ENCODE results near the gene CASTOR1. TPM values are rescaled to one million over a fixed set of nuclear protein-coding genes. Genes with fewer than 3 reads are reported as not detected.

Gene CASTOR1
- total RNA-seq, 2 donors from 2014 or later = 27.2 to 33.2 TPM

- no peak for DNase-seq (ENCODE audit: low spot score)
- H3K27ac ChIP-seq = no peak overlapping the region
- H3K4me3 ChIP-seq = no peak overlapping the region
- H3K9me3 ChIP-seq = no peaks in the 10 kb centered on the region
- peaks cover 0 to 5% of the 10 kb centered on the region in 2 donors for H3K36me3 ChIP-seq
- H3K4me1 ChIP-seq (replicated peaks) = peaks cover 14% of the 10 kb centered on the region
- H3K27me3 ChIP-seq (replicated peaks; ENCODE audit: insufficient read depth) = no peaks in the 10 kb centered on the region
- intact Hi-C loops (cut with DNase I) = no loop called here
- TF ChIP-seq POLR2A (IDR thresholded peaks at IDR 0.05) (no peak), CTCF (IDR thresholded peaks at IDR 0.05) (no peak), POLR2AphosphoS5 (IDR thresholded peaks at IDR 0.05) (no peak)
- WGBS = 78% methylated on average over 5 of the region's 5 CpGs
Measured at GRCh38 chr22:30286331-30286730, 3.0 kb downstream of the CASTOR1 start.

- intact Hi-C loops (cut with DNase I) = no loop called here
- DNase-seq (ENCODE audit: low spot score) = no peak
- H3K27me3 ChIP-seq (replicated peaks; ENCODE audit: insufficient read depth) = no peaks in the 10 kb centered on the region
Measured at GRCh38 chr22:30285846-30286200, 3.5 kb downstream of the CASTOR1 start.

GRCh38 chr22:30285176-30285845 lies 4.0 kb downstream of the CASTOR1 start:
- intact Hi-C loops (cut with DNase I) = no loop called here
- WGBS = 87% methylated on average over 26 of the region's 27 CpGs
- DNase-seq (ENCODE audit: low spot score) = no peak
- Histone ChIP-seq H3K4me1 (replicated peaks) (peaks cover 5% of the 10 kb centered on the region), H3K4me3 (no peak overlapping the region), H3K9me3 (no peaks in the 10 kb centered on the region), H3K27ac (no peak overlapping the region), H3K36me3 (peaks cover 0 to 5% of the 10 kb centered on the region in 2 donors), H3K27me3 (replicated peaks; ENCODE audit: insufficient read depth) (no peaks in the 10 kb centered on the region)
- no peak for TF ChIP-seq POLR2A (IDR thresholded peaks at IDR 0.05)

More at GRCh38 chr22:30285846-30286200, 3.5 kb downstream of the CASTOR1 start:
- TF ChIP-seq POLR2A (IDR thresholded peaks at IDR 0.05) (no peak), CTCF (IDR thresholded peaks at IDR 0.05) (no peak), POLR2AphosphoS5 (IDR thresholded peaks at IDR 0.05) (no peak)
- 87% methylated on average over 8 of the region's 8 CpGs for whole genome bisulfite sequencing
- Histone ChIP-seq H3K4me3 (no peak overlapping the region), H3K9me3 (no peaks in the 10 kb centered on the region), H3K4me1 (replicated peaks) (peaks cover 10% of the 10 kb centered on the region), H3K27ac (no peak overlapping the region), H3K36me3 (peaks cover 0 to 5% of the 10 kb centered on the region in 2 donors)

GRCh38 chr22:30284666-30285065 lies 4.6 kb downstream of the CASTOR1 start:
- WGBS = 90% methylated on average over 4 of the region's 4 CpGs
- no peak for TF ChIP-seq CTCF (IDR thresholded peaks at IDR 0.05)
- no peak for TF ChIP-seq POLR2AphosphoS5 (IDR thresholded peaks at IDR 0.05)
- TF ChIP-seq POLR2A (IDR thresholded peaks at IDR 0.05) = no peak
- no peak overlapping the region for H3K4me3 ChIP-seq
- no peak for DNase-seq (ENCODE audit: low spot score)
- peaks cover 0 to 5% of the 10 kb centered on the region in 2 donors for H3K36me3 ChIP-seq
- no peaks in the 10 kb centered on the region for H3K9me3 ChIP-seq
- H3K4me1 ChIP-seq (replicated peaks) = no peaks in the 10 kb centered on the region
- intact Hi-C loops (cut with DNase I) = no loop called here
- H3K27ac ChIP-seq = no peak overlapping the region
- H3K27me3 ChIP-seq (replicated peaks; ENCODE audit: insufficient read depth) = no peaks in the 10 kb centered on the region

- Histone ChIP-seq H3K36me3 (peaks cover 0 to 5% of the 10 kb centered on the region in 2 donors), H3K27me3 (replicated peaks; ENCODE audit: insufficient read depth) (no peaks in the 10 kb centered on the region), H3K4me1 (replicated peaks) (no peaks in the 10 kb centered on the region), H3K27ac (no peak overlapping the region), H3K9me3 (no peaks in the 10 kb centered on the region), H3K4me3 (no peak overlapping the region)
- no peak for DNase-seq (ENCODE audit: low spot score)
- no peak for TF ChIP-seq CTCF (IDR thresholded peaks at IDR 0.05)
- no peak for TF ChIP-seq POLR2AphosphoS5 (IDR thresholded peaks at IDR 0.05)
- 80% methylated on average over 9 of the region's 9 CpGs for WGBS
- intact Hi-C loops (cut with DNase I) = no loop called here
Measured at GRCh38 chr22:30284172-30284571, 5.1 kb downstream of the CASTOR1 start.
